Kidney (tissue), 14 donors: ENCODE measurements around the gene DPM2. TPM values are rescaled to one million over a fixed set of nuclear protein-coding genes. Genes with fewer than 3 reads are reported as not detected.
A peak's percentile ranks its signal among the peaks of the same experiment; 100 is the strongest.

Experiments
- DNase-seq, 5 donors: peaks; one replicate each; pipeline ENCODE4 v3.0.0-alpha.2; 2013 to 2020
- FAIRE-seq: peaks from 2 replicates; lab custom pipeline; 2012; peaks lifted over from hg19 to GRCh38; lab: Jason Lieb, UNC
- H3K27ac ChIP-seq, 2 donors: one replicate each; pipeline ENCODE4 v1.7.0; 2013; ENCODE audit warnings: low read depth in 2 of 2, low read length in 2 of 2, inconsistent platforms in 1 of 2
- H3K27me3 ChIP-seq: one replicate; pipeline ENCODE4 v1.7.1; 2013; ENCODE audit warnings: low read length, inconsistent platforms; ENCODE audit not compliant: control insufficient read depth, insufficient read depth
- H3K36me3 ChIP-seq, 3 donors: one replicate each; pipeline versions ENCODE4 v1.7.0 to v1.7.1; 2013; ENCODE audit warnings: low read length in 3 of 3, control low read depth in 1 of 3, inconsistent platforms in 1 of 3; ENCODE audit not compliant: insufficient read depth in 3 of 3, control insufficient read depth in 2 of 3
- H3K4me1 ChIP-seq, 3 donors: one replicate each; pipeline versions ENCODE4 v1.7.0 to v1.7.1; 2013; ENCODE audit warnings: low read length in 3 of 3, inconsistent platforms in 1 of 3, low read depth in 1 of 3; ENCODE audit not compliant: control insufficient read depth in 2 of 3, insufficient read depth in 2 of 3
- H3K4me3 ChIP-seq, 3 donors: one replicate each; pipeline versions ENCODE4 v1.7.0 to v1.8.1; 2013; ENCODE audit warnings: low read length in 3 of 3, control low read depth in 1 of 3, inconsistent platforms in 1 of 3
- H3K9ac ChIP-seq, 3 donors: one replicate each; pipeline versions ENCODE4 v1.7.0 to v1.7.1; 2013; ENCODE audit warnings: low read length in 3 of 3, control low read depth in 1 of 3, inconsistent platforms in 1 of 3
- H3K9me3 ChIP-seq, 3 donors: one replicate each; pipeline versions ENCODE4 v1.7.0 to v1.7.1; 2013; ENCODE audit warnings: low read length in 3 of 3, control low read depth in 1 of 3, inconsistent platforms in 1 of 3; ENCODE audit not compliant: control insufficient read depth in 2 of 3, insufficient read depth in 1 of 3
- intact Hi-C: fragments of 100-400 bp; cut with DNase I; formaldehyde crosslinking; loops from one replicate; pipeline ENCODE4 v1.11.1; 2022
- polyA plus RNA-seq: library from polyadenylated mRNA; stranded (reverse); fragments of 350-450 nt; fragmentation: Illumina TruSeq; extraction: RNeasy Lipid Tissue Mini Kit (QIAGEN cat#74804); gene quantifications from one replicate; pipeline ENCODE4 v1.2.3, GENCODE V29; 2014; ENCODE audit warnings: low read depth, low replicate concordance; ENCODE audit not compliant: insufficient read depth
- total RNA-seq: library from RNA; stranded (reverse); fragmentation: NEBNext Ultra II Directional; extraction: Animal tissue kit (Norgen Biotek cat#: 25700); gene quantifications from one replicate; pipeline ENCODE4 v1.2.1, GENCODE V29; 2021
- TF ChIP-seq, protein P1 (sequence below): IDR thresholded peaks from 3 replicates; pipeline ENCODE4 v1.5.1; 2012; ENCODE audit warnings: mild to moderate bottlenecking, moderate library complexity, borderline replicate concordance; ENCODE audit not compliant: insufficient read depth; ENCODE audit errors: extremely low read depth
- donor health status: control.
- donor health status: control.
- donor health status: control.
- donor health status: control.
- donor health status: control.
- donor health status: DM: yes; HTN: yes; CAD: no.
- donor health status: Normal renal cell carcinoma (clear cell type).

The DPM2 gene
- total and polyA plus RNA-seq, 2 donors from 2014 or later: 42.8 to 70.0 TPM

DNA sequence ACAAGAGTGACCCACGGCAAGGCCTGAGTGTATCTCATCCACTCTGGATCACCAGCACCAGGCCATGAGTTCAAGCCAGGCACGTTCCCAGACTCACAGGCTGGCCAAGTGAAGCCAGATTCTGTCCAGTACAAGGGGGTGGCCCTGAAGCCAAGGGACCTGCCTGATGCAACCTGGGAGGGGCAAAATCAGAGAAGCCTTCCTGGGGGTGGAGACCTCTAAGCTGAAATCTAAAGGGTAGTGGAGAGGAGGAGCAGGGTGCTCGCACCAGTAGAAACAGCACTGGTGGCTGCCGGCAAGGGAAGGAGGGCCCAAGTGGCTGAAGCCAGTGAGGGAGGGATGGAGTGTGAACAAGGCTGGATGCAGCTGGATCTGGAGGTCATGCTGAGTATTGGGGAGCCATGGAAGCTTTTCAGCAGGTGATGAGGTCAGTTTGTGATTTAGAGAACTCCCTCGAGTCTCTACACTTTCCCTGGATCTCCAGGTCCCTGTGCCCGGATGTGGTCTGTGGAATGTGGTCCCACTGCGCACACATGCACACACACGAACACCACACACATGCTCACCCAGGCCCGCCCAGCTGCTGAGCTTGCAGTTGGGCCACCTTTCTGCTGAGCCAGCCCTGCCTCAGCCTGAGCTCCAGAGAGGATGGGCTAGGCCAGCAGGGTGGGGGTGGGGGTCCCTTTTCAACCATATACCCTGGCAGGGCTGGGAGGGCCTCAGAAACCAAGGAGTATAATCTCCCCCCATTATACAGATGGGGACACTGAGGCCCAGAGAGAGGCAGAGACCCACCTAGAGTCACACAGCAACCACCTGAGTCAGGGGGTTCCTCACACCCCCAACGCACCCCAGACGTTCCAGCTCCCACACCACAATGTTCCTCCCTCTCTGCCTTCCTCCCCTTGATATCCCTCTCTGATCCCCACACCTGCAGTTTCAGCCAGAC, 8.7 kb downstream of the DPM2 start:
- Histone ChIP-seq H3K36me3 (no peaks in the 10 kb centered on the region), H3K9ac (no peak overlapping the region), H3K27ac (no peak overlapping the region), H3K27me3 (peaks cover 4% of the 10 kb centered on the region), H3K9me3 (no peaks in the 10 kb centered on the region), H3K4me1 (peaks cover 0 to 24% (median 0%) of the 10 kb centered on the region in 3 donors), H3K4me3 (no peak overlapping the region)
- TF ChIP-seq, protein P1, sequence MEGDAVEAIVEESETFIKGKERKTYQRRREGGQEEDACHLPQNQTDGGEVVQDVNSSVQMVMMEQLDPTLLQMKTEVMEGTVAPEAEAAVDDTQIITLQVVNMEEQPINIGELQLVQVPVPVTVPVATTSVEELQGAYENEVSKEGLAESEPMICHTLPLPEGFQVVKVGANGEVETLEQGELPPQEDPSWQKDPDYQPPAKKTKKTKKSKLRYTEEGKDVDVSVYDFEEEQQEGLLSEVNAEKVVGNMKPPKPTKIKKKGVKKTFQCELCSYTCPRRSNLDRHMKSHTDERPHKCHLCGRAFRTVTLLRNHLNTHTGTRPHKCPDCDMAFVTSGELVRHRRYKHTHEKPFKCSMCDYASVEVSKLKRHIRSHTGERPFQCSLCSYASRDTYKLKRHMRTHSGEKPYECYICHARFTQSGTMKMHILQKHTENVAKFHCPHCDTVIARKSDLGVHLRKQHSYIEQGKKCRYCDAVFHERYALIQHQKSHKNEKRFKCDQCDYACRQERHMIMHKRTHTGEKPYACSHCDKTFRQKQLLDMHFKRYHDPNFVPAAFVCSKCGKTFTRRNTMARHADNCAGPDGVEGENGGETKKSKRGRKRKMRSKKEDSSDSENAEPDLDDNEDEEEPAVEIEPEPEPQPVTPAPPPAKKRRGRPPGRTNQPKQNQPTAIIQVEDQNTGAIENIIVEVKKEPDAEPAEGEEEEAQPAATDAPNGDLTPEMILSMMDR: no peak
- FAIRE-seq (no peak), DNase-seq (peak in 1 of 5 donors; percentile 32)
- intact Hi-C loops: no loop called here

- intact Hi-C loops: no loop called here
- DNase-seq (peak in 2 of 5 donors; percentile 34 to 74), FAIRE-seq (no peak)
- Histone ChIP-seq H3K27me3 (peaks cover 4% of the 10 kb centered on the region), H3K27ac (no peak overlapping the region), H3K9ac (no peak overlapping the region), H3K4me1 (peaks cover 0 to 24% (median 0%) of the 10 kb centered on the region in 3 donors), H3K9me3 (no peaks in the 10 kb centered on the region), H3K36me3 (no peaks in the 10 kb centered on the region), H3K4me3 (no peak overlapping the region)
- TF ChIP-seq, protein P1: no peak
Observed at GRCh38 chr9:127927988-127928675, 9.5 kb downstream of the DPM2 start.

DNA sequence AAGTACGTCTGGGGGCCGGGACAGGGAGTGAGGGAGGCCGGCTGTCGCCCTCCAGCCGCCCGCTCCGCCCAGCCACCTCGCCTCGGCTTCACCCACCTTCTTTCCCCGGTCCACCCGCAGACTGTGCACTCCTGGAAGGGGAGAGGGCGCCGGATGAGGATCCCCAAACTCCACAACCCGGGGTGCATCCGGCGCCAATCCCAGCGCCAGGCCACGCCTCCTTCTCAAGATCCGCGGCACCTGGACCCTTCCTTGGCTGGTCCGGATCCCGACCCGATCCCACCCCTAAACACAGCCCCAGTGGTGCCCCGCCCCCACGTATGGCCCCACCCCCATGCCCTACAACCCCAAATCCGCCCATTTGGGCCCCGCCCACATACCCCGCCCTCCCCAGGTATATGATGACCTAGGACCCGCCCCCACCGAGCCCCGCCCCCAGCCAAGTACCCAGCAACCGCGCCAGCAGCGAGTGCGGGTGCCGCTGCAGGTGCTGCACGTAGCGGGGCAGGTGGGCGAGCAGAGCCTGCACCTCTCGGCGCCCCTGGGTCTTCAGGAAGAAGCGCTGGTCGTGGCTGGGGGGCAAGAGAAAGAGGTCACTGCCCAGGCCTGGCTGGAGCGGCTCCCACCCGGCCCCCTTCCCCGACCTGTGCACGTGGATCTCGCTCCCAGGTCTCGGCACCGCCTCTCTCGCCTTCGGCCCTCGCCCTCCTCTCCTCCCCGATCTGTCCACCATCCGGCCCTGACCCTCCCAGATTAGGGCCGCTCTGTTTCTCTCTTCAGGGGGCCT, 10.3 kb downstream of the DPM2 start:
- no peak overlapping the region for H3K9ac ChIP-seq
- no peak overlapping the region for H3K4me3 ChIP-seq
- intact Hi-C loops: no loop called here
- H3K27me3 ChIP-seq: peaks cover 4% of the 10 kb centered on the region
- TF ChIP-seq, protein P1: no peak
- H3K36me3 ChIP-seq: no peaks in the 10 kb centered on the region
- H3K27ac ChIP-seq: no peak overlapping the region
- FAIRE-seq: no peak
- H3K4me1 ChIP-seq: peaks cover 0 to 24% (median 0%) of the 10 kb centered on the region in 3 donors
- H3K9me3 ChIP-seq: no peaks in the 10 kb centered on the region
- DNase-seq: peak; percentile 29 to 89 (median 63)
